Measurements from ENCODE around the gene LCN9. TPM values are rescaled to one million over a fixed set of nuclear protein-coding genes. Genes with fewer than 3 reads are reported as not detected.
"Not testable (repeated sequence)": the region's sequence is repeated elsewhere in the genome, so short reads cannot be mapped to it uniquely, and the experiment has no call there.

The LCN9 gene
- total and polyA plus RNA-seq, 8 donors, result not detected

DNA sequence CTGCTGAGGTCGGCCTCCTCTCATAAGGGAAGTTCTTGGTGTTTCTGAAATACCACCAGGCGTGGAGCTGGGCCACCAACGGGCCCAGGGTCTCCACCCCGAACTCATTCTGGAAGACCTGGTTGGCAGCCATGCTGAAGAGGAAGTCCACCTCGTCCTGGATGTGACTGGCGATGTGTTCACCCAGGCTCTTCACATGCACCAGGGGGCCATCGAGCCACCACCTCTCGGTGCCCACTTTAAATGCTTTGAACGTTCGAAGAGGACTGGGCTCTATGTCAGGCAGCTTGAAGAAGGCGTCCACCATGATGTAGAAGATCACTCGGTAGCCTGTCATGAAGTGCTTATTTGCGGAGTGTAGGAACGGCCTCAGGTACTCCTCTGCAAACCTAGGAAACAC lies 38.8 kb upstream of the LCN9 start:
- Histone ChIP-seq H3K4me3 (no peak overlapping the region), H3K9me3 (peaks cover 0 to 33% (median 28%) of the 10 kb centered on the region in 4 donors), H3K36me3 (no peaks in the 10 kb centered on the region), H3K27ac (no peak overlapping the region), H3K27me3 (peaks cover 0 to 35% (median 5%) of the 10 kb centered on the region in 3 donors), H3K4me1 (no peaks in the 10 kb centered on the region)
- TF ChIP-seq POLR2AphosphoS5 (IDR thresholded peaks at IDR 0.05) (no peak), POLR2A (IDR thresholded peaks at IDR 0.05) (no peak), EP300 (IDR thresholded peaks at IDR 0.05) (no peak)
- TF ChIP-seq, protein P1, sequence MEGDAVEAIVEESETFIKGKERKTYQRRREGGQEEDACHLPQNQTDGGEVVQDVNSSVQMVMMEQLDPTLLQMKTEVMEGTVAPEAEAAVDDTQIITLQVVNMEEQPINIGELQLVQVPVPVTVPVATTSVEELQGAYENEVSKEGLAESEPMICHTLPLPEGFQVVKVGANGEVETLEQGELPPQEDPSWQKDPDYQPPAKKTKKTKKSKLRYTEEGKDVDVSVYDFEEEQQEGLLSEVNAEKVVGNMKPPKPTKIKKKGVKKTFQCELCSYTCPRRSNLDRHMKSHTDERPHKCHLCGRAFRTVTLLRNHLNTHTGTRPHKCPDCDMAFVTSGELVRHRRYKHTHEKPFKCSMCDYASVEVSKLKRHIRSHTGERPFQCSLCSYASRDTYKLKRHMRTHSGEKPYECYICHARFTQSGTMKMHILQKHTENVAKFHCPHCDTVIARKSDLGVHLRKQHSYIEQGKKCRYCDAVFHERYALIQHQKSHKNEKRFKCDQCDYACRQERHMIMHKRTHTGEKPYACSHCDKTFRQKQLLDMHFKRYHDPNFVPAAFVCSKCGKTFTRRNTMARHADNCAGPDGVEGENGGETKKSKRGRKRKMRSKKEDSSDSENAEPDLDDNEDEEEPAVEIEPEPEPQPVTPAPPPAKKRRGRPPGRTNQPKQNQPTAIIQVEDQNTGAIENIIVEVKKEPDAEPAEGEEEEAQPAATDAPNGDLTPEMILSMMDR (IDR thresholded peaks at IDR 0.05), result no peak
- intact Hi-C loops (cut with DNase I; ENCODE audit: low total_unique reads), result no loop called here
- 83 to 92% (median 89%) methylated on average over 10 to 14 of the region's 14 CpGs for WGBS, 5 donors
- DNase-seq, result no peak

DNA sequence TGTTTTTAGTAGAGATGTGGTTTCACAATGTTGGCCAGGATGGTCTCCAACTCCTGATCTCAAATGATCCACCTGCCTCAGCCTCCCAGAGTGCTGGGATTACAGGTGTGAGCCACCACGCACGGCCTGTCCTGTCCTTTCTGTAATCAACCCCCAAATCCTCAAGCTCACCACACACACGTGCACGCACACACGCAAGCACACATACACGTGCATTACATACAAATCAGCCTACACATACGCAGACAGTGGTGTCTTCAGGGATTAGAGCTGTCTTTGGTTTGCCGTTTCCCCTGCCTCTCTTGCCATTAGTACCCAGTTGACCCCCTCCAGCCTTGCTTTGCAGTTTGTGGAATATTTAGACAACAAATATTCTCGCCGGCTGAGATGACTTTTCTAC lies 30.3 kb upstream of the LCN9 start:
- no peak overlapping the region for H3K4me3 ChIP-seq
- intact Hi-C loops (cut with DNase I; ENCODE audit: low total_unique reads), result no loop called here
- WGBS, 5 donors, result 83 to 92% (median 89%) methylated on average over 10 of the region's 10 CpGs
- no peak for TF ChIP-seq POLR2A (IDR thresholded peaks at IDR 0.05)
- no peak for TF ChIP-seq EP300 (IDR thresholded peaks at IDR 0.05)
- TF ChIP-seq, protein P1 (IDR thresholded peaks at IDR 0.05), result no peak
- TF ChIP-seq POLR2AphosphoS5 (IDR thresholded peaks at IDR 0.05), result no peak
- no peaks in the 10 kb centered on the region for H3K4me1 ChIP-seq
- H3K27me3 ChIP-seq, result peaks cover 0 to 49% (median 0%) of the 10 kb centered on the region in 3 donors
- H3K36me3 ChIP-seq, result no peaks in the 10 kb centered on the region
- H3K9me3 ChIP-seq, result peaks cover 0 to 20% (median 11%) of the 10 kb centered on the region in 4 donors
- DNase-seq, result no peak
- H3K27ac ChIP-seq, result no peak overlapping the region

DNA sequence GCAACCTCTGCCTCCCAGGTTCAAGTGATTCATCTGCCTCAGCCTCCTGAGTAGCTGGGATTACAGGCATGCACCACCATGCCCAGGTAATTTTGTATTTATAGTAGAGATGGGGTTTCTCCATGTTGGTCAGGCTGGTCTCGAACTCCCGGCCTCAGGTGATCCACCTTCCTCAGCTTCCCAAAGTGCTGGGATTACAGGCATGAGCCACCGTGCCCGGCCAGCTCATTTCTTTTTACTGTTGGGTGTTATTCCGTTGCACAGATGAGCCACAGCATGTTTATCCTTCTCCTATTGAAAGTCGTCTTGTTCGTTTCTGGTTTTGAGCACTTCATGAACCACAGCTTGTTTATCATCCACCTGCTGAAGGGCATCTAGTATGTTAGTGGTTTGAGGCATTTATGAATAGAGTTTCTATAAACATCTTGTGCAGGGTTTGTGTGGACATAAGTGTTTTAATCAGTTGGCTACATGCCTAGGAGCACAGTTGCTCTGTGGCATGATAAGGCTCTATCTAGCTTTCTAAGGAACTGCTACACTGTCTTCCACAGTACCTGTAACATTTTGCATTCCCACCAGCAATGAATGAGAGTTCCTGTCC lies 26.1 kb upstream of the LCN9 start:
- H3K4me1 ChIP-seq; H3K9me3 ChIP-seq; H3K36me3 ChIP-seq; H3K4me3 ChIP-seq; H3K27ac ChIP-seq; intact Hi-C loops (cut with DNase I; ENCODE audit: low total_unique reads); DNase-seq: not testable (repeated sequence)
- WGBS, 5 donors, result 53 to 76% (median 69%) methylated on average over 7 of the region's 7 CpGs
- H3K27me3 ChIP-seq, result peaks cover 0 to 67% (median 0%) of the 10 kb centered on the region in 3 donors

DNA sequence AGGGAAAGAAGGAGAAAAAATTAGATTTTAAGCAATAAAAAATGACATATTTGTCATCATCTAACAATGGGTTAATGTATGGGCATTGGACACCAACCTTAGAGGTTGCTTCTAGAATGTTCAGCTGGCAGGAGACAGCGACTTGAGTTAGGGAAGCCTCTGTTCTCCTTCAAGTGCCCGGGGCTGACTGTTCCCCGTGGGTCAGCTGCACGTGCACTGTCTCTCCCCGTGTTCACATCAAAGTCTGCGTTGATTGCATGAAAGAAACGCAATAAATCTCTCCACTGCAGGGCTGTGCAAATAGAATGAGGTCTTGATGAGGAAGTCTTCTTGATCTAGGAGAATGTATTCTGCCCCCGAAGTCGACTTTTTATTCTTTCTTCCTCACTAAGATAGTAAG lies 23.9 kb upstream of the LCN9 start, which contains the start of gene GLT6D1:
Gene GLT6D1 (minus strand): TSS at position 345 of the 400 bp plus-strand sequence. CDS start 353 bp downstream, outside the sequence.
- peaks cover 0 to 51% (median 0%) of the 10 kb centered on the region in 3 donors for H3K27me3 ChIP-seq
- no peak within 1 kb of the TSS for H3K4me3 ChIP-seq
- no peak within 1 kb of the TSS for H3K27ac ChIP-seq
- 76 to 85% (median 78%) methylated on average over 9 of the region's 9 CpGs for WGBS, 5 donors
- no peaks in the 10 kb centered on the region for H3K4me1 ChIP-seq
- DNase-seq, result no peak
- no peak for TF ChIP-seq POLR2AphosphoS5 (IDR thresholded peaks at IDR 0.05)
- no peak for TF ChIP-seq EP300 (IDR thresholded peaks at IDR 0.05)
- TF ChIP-seq POLR2A (IDR thresholded peaks at IDR 0.05), result no peak
- TF ChIP-seq, protein P1 (IDR thresholded peaks at IDR 0.05), result no peak
- H3K36me3 ChIP-seq, result no peaks in the 10 kb centered on the region
- intact Hi-C loops (cut with DNase I; ENCODE audit: low total_unique reads), result no loop called here
- H3K9me3 ChIP-seq, result peaks cover 0 to 9% (median 7%) of the 10 kb centered on the region in 4 donors

DNA sequence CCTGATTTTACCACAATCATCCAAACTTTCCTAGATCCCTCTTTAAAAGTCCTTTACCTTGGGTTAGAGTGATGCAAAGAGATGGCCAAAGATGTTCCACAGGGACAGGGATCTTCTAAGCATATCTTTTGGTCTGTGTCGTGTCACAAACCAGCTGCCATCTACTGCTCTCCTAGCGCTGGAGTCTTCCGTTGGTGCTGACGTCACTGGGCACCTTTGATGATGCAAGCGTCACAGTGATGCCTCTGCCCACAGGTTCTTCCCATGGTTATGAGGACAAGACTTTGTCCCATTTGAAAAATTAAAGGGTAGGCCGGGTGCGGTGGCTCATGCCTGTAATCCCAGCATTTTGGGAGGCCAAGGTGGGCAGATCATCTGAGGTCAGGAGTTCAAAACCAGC lies 22.1 kb upstream of the LCN9 start:
- Histone ChIP-seq H3K27ac (no peak overlapping the region), H3K27me3 (peaks cover 0 to 35% (median 0%) of the 10 kb centered on the region in 3 donors), H3K9me3 (peaks cover 4 to 27% (median 25%) of the 10 kb centered on the region in 4 donors), H3K36me3 (no peaks in the 10 kb centered on the region), H3K4me1 (no peaks in the 10 kb centered on the region), H3K4me3 (no peak overlapping the region)
- intact Hi-C loops (cut with DNase I; ENCODE audit: low total_unique reads), result no loop called here
- no peak for DNase-seq
- TF ChIP-seq EP300 (IDR thresholded peaks at IDR 0.05) (no peak), POLR2AphosphoS5 (IDR thresholded peaks at IDR 0.05) (no peak), POLR2A (IDR thresholded peaks at IDR 0.05) (no peak)
- TF ChIP-seq, protein P1 (IDR thresholded peaks at IDR 0.05), result no peak
- WGBS, 5 donors, result 79 to 94% (median 85%) methylated on average over 7 of the region's 7 CpGs

Data from stomach (tissue), 9 donors.